Neural progenitor cell (in vitro differentiated cells): Measurements from ENCODE around the gene SLMAP. TPM values are rescaled to one million over a fixed set of nuclear protein-coding genes. Genes with fewer than 3 reads are reported as not detected.

Experiments
- total RNA-seq: library from RNA; depleted of rRNA; stranded (reverse); fragments of >200 nt; gene quantifications from 2 replicates; pipeline ENCODE4 v1.2.3, GENCODE V29; 2015; ENCODE audit warnings: low replicate concordance

The SLMAP gene
- total RNA-seq, 1 donor from 2014 or later, result 59.4 TPM

Other genes with a start within 250 kb of the SLMAP start
- 0.02 and 0.03 TPM in 2 replicates for gene DNAH12, start 212.0 kb upstream of the SLMAP start, total RNA-seq
- gene PDE12, start 200.0 kb upstream of the SLMAP start, total RNA-seq, result 8.6 and 11.3 TPM in 2 replicates
- 102 and 138 TPM in 2 replicates for gene ARF4, start 159.0 kb upstream of the SLMAP start, total RNA-seq
- 29.5 and 35.4 TPM in 2 replicates for gene DENND6A, start 63.2 kb upstream of the SLMAP start, total RNA-seq